GM20000 (cell line): ENCODE data around the gene ZBED1.

Experiments used
- DNase-seq: peaks from one replicate; pipeline ENCODE4 v3.0.0; 2012; ENCODE audit warnings: low spot score
- CTCF ChIP-seq: IDR thresholded peaks from 2 replicates; pipeline ENCODE4 v1.5.1; 2012; ENCODE audit warnings: mild to moderate bottlenecking, control low read depth; ENCODE audit errors: extremely low read depth, missing control alignments

ZBED1 gene

GRCh38 chrX:2489446-2490445, 11.0 kb downstream of the ZBED1 start:
- DNase-seq, result peak; percentile 25
- TF ChIP-seq CTCF, result no peak

GRCh38 chrX:2488621-2489285, 12.0 kb downstream of the ZBED1 start:
- peak; percentile 22 for DNase-seq
- no peak for TF ChIP-seq CTCF

GRCh38 chrX:2487366-2487765, 13.4 kb downstream of the ZBED1 start:
- TF ChIP-seq CTCF, result no peak

DNA sequence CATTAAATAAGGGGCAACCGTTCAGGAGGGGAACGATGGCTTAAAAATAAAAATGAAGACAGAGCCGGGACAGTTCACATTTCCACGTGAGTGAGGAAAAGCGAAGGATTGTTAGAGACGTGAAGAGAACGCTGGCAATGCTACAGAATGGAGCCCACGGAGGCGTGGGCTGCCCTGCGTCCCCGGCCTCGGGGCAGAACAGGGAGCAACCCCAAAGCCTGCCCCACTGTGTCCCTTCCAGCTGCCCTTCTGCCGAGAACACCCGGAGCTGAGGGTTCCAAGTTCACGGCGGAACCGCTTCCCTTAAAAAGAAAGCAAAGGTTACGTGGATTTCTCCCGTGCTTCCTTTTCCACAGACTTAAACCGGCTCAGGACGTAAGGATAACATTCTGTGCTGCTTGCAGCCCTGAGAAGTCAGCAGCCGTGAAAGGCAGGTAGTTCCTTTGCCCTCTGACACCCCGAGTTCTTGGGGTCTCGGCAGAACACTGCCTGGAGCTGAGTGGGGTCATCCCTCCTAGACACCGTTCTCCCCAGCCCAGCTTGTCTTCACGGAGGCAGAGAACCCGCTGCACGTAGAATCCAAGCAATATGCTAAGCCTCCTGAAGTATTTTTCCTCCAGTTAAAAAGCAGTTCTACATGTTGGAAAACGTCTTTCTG, 14.2 kb downstream of the ZBED1 start:
- TF ChIP-seq CTCF, result no peak
- peak; percentile 12 for DNase-seq

More at GRCh38 chrX:2487366-2487765, 13.4 kb downstream of the ZBED1 start:
- no peak for DNase-seq

GRCh38 chrX:2485789-2486345, 14.9 kb downstream of the ZBED1 start:
- DNase-seq, result peak; percentile 8
- TF ChIP-seq CTCF, result no peak

DNA sequence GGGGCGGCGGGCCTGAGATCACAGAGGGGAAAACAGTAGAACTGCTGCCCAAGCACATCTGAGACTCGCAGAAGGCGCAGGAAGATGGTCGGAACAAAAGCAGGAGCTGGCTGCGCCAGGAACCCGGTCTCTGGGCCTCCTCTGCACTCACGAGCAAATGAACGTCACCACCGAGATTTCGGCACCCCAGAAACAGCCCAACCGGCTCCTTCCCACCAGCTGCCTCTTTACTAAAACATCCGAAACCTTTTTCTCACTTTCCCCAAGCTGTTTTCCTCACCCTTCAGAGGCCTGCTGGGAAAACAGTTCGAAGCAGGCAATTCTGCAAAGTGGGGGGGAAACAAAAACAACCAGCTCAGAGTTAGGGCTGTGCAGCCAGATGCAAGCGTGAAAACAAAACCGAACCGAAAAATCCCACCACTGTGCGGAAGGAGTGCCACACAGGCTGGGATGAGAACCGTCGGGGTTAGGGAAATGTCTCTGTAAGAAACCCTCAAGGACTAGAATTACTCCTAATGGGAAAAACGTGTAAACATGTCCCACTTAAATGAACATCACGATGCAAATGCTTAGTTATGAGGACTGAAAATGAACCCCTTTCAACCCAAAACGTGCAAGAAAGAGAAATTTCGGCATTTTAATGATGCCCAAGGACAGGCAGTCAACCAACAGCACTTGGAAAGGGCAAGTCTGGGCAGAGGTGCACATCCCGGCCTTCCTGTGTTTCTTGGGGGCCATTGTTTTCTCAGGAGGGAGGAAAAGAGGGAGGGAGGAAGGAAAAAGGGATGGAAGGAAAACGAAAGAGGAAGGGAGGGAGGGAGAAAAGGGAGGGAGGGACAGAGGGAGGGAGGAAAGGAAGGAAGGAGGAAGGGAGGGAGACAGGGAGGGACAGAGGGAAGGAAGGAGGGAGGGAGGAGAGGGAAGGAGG, 15.8 kb downstream of the ZBED1 start:
- TF ChIP-seq CTCF, result no peak

More for the DNA sequence above, 15.8 kb downstream of the ZBED1 start:
- peak; percentile 13 for DNase-seq
